Vagina (tissue), 2 donors: Measurements from ENCODE around the gene ARHGAP6.

Experiments used
- POLR2AphosphoS5 ChIP-seq, 2 donors: sonication (generic); formaldehyde crosslinking; IDR thresholded peaks; one replicate each; pipeline ENCODE4 v1.9.0; 2017; ENCODE audit warnings: antibody characterized with exemption in 2 of 2, mild to moderate bottlenecking in 2 of 2, low read depth in 1 of 2; ENCODE audit not compliant: insufficient read depth in 1 of 2
- TF ChIP-seq, protein P1 (sequence below), 3 experiments: fragments of 450-650 bp in 2 of 3; fragments of 200-600 bp in 1 of 3; sonication (generic) in 1 of 3; IDR thresholded peaks; one replicate each; pipeline ENCODE4 v1.5.1; 2017 to 2019; ENCODE audit warnings: antibody characterized with exemption in 3 of 3, mild to moderate bottlenecking in 2 of 3, moderate library complexity in 2 of 3

DNA sequence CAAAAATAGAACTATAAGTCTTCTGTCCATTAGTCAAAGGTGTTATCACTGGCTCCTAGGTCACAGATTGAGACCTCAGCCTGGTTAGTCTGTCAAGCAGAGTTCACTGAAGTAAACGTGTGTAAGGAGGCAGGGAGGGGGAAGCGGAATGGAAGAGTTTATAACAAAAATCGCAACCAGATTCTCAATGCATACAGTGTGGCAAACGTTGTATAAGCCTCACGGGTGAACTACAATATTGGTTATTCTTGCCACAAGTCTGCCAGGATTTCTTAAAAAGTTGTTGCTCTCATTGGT lies 257.7 kb downstream of the ARHGAP6 start:
- TF ChIP-seq, protein P1, sequence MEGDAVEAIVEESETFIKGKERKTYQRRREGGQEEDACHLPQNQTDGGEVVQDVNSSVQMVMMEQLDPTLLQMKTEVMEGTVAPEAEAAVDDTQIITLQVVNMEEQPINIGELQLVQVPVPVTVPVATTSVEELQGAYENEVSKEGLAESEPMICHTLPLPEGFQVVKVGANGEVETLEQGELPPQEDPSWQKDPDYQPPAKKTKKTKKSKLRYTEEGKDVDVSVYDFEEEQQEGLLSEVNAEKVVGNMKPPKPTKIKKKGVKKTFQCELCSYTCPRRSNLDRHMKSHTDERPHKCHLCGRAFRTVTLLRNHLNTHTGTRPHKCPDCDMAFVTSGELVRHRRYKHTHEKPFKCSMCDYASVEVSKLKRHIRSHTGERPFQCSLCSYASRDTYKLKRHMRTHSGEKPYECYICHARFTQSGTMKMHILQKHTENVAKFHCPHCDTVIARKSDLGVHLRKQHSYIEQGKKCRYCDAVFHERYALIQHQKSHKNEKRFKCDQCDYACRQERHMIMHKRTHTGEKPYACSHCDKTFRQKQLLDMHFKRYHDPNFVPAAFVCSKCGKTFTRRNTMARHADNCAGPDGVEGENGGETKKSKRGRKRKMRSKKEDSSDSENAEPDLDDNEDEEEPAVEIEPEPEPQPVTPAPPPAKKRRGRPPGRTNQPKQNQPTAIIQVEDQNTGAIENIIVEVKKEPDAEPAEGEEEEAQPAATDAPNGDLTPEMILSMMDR (IDR thresholded peaks at IDR 0.05): no peak
- no peak for TF ChIP-seq POLR2AphosphoS5 (IDR thresholded peaks at IDR 0.05; ENCODE audit: insufficient read depth in 1 of 2, low read depth in 1 of 2)
